HUES6 (cell line): ENCODE results near the gene NEDD9.

Experiments
- H3K27ac ChIP-seq: 2 replicates; pipeline ENCODE4 v1.7.0; 2013; ENCODE audit warnings: low read depth, mild to moderate bottlenecking, low read length, inconsistent platforms
- H3K27me3 ChIP-seq: 2 replicates; pipeline ENCODE4 v1.6.1; 2013; ENCODE audit warnings: low read length; ENCODE audit not compliant: control insufficient read depth, insufficient read depth
- H3K36me3 ChIP-seq: 2 replicates; pipeline ENCODE4 v1.6.1; 2013; ENCODE audit warnings: low read length; ENCODE audit not compliant: control insufficient read depth, insufficient read depth
- H3K4me1 ChIP-seq: 2 replicates; pipeline ENCODE4 v1.6.1; 2013; ENCODE audit warnings: low read length; ENCODE audit not compliant: control insufficient read depth, insufficient read depth
- H3K4me3 ChIP-seq: 2 replicates; pipeline ENCODE4 v1.5.1; 2013; ENCODE audit warnings: low read depth, low read length
- H3K9ac ChIP-seq: one replicate; pipeline ENCODE4 v1.6.1; 2013; ENCODE audit warnings: mild to moderate bottlenecking, low read length
- H3K9me3 ChIP-seq: 2 replicates; pipeline ENCODE4 v1.6.1; 2013; ENCODE audit warnings: low read depth, low read length; ENCODE audit not compliant: control insufficient read depth, insufficient read depth

The NEDD9 gene

GRCh38 chr6:11166948-11167347 is 65.5 kb downstream of the NEDD9 start:
- H3K4me1 ChIP-seq, result peaks cover under 1% of the 10 kb centered on the region; the same call in 1 of the 2 replicates
- H3K9ac ChIP-seq, result no peak overlapping the region
- no peaks in the 10 kb centered on the region for H3K27me3 ChIP-seq
- H3K9me3 ChIP-seq, result 0 out of 2 replicates have a peak, but pooled peaks cover 3% of the 10 kb centered on the region
- no peaks in the 10 kb centered on the region for H3K36me3 ChIP-seq
- H3K4me3 ChIP-seq, result no peak overlapping the region
- no peak overlapping the region for H3K27ac ChIP-seq

- Histone ChIP-seq H3K9ac (no peak overlapping the region), H3K4me1 (peaks cover 14% of the 10 kb centered on the region), H3K4me3 (no peak overlapping the region), H3K27ac (no peak overlapping the region), H3K9me3 (no peaks in the 10 kb centered on the region), H3K27me3 (no peaks in the 10 kb centered on the region), H3K36me3 (no peaks in the 10 kb centered on the region)
These were observed 67.5 kb downstream of the NEDD9 start for GRCh38 chr6:11164717-11165646.

- Histone ChIP-seq H3K27ac (no peak overlapping the region), H3K9me3 (no peaks in the 10 kb centered on the region), H3K9ac (no peak overlapping the region), H3K4me3 (no peak overlapping the region), H3K4me1 (peaks cover 14% of the 10 kb centered on the region), H3K36me3 (no peaks in the 10 kb centered on the region), H3K27me3 (no peaks in the 10 kb centered on the region)
These were observed 68.5 kb downstream of the NEDD9 start for GRCh38 chr6:11163932-11164331.

- H3K4me3 ChIP-seq, result no peak overlapping the region
- H3K4me1 ChIP-seq, result peaks cover 14% of the 10 kb centered on the region
- no peak overlapping the region for H3K27ac ChIP-seq
- H3K9me3 ChIP-seq, result no peaks in the 10 kb centered on the region
- H3K27me3 ChIP-seq, result no peaks in the 10 kb centered on the region
- no peak overlapping the region for H3K9ac ChIP-seq
- no peaks in the 10 kb centered on the region for H3K36me3 ChIP-seq
These were observed 70.2 kb downstream of the NEDD9 start for GRCh38 chr6:11162262-11162661.

GRCh38 chr6:11161031-11161956 is 71.2 kb downstream of the NEDD9 start:
- no peak overlapping the region for H3K4me3 ChIP-seq
- H3K9me3 ChIP-seq, result no peaks in the 10 kb centered on the region
- no peak overlapping the region for H3K27ac ChIP-seq
- no peaks in the 10 kb centered on the region for H3K27me3 ChIP-seq
- H3K9ac ChIP-seq, result no peak overlapping the region
- H3K4me1 ChIP-seq, result peaks cover 14% of the 10 kb centered on the region
- no peaks in the 10 kb centered on the region for H3K36me3 ChIP-seq

GRCh38 chr6:11160199-11160598 is 72.3 kb downstream of the NEDD9 start:
- Histone ChIP-seq H3K9ac (no peak overlapping the region), H3K4me1 (peaks cover 14% of the 10 kb centered on the region), H3K36me3 (no peaks in the 10 kb centered on the region), H3K27me3 (no peaks in the 10 kb centered on the region), H3K4me3 (no peak overlapping the region), H3K27ac (no peak overlapping the region), H3K9me3 (no peaks in the 10 kb centered on the region)

- no peak overlapping the region for H3K27ac ChIP-seq
- H3K4me1 ChIP-seq, result peaks cover 14% of the 10 kb centered on the region; the same call in 1 of the 2 replicates
- no peaks in the 10 kb centered on the region for H3K36me3 ChIP-seq
- H3K9ac ChIP-seq, result no peak overlapping the region
- H3K27me3 ChIP-seq, result no peaks in the 10 kb centered on the region; the same call in 1 of the 2 replicates
- no peak overlapping the region for H3K4me3 ChIP-seq
- no peaks in the 10 kb centered on the region for H3K9me3 ChIP-seq
These were observed 76.9 kb downstream of the NEDD9 start for GRCh38 chr6:11155589-11155988.

GRCh38 chr6:11153447-11153846 is 79.0 kb downstream of the NEDD9 start:
- H3K4me3 ChIP-seq, result no peak overlapping the region
- H3K9ac ChIP-seq, result no peak overlapping the region
- no peaks in the 10 kb centered on the region for H3K9me3 ChIP-seq
- peaks cover 14% of the 10 kb centered on the region; the same call in 1 of the 2 replicates for H3K4me1 ChIP-seq
- H3K27me3 ChIP-seq, result no peaks in the 10 kb centered on the region; the same call in 1 of the 2 replicates
- no peak overlapping the region for H3K27ac ChIP-seq
- no peaks in the 10 kb centered on the region for H3K36me3 ChIP-seq

- Histone ChIP-seq H3K4me3 (no peak overlapping the region), H3K4me1 (peaks cover 14% of the 10 kb centered on the region; the same call in 1 of the 2 replicates), H3K36me3 (no peaks in the 10 kb centered on the region), H3K9ac (no peak overlapping the region), H3K27ac (no peak overlapping the region), H3K27me3 (no peaks in the 10 kb centered on the region; the same call in 1 of the 2 replicates), H3K9me3 (no peaks in the 10 kb centered on the region)
These were observed 79.9 kb downstream of the NEDD9 start for GRCh38 chr6:11152581-11152980.

GRCh38 chr6:11151488-11151887 is 81.0 kb downstream of the NEDD9 start:
- Histone ChIP-seq H3K27ac (no peak overlapping the region), H3K9me3 (no peaks in the 10 kb centered on the region)

More at GRCh38 chr6:11151488-11151887, 81.0 kb downstream of the NEDD9 start:
- H3K36me3 ChIP-seq, result no peaks in the 10 kb centered on the region
- no peak overlapping the region for H3K4me3 ChIP-seq
- peaks cover 18% of the 10 kb centered on the region for H3K4me1 ChIP-seq
- H3K9ac ChIP-seq, result no peak overlapping the region
- no peaks in the 10 kb centered on the region; the same call in 1 of the 2 replicates for H3K27me3 ChIP-seq
